Central memory CD4-positive, alpha-beta T cell (primary cell): ENCODE results near the gene PLET1.
"Not testable (repeated sequence)": the region's sequence is repeated elsewhere in the genome, so short reads cannot be mapped to it uniquely, and the experiment has no call there.

Experiments used
- DNase-seq: peaks from one replicate; pipeline ENCODE4 v3.0.0; 2022

PLET1 gene

DNA sequence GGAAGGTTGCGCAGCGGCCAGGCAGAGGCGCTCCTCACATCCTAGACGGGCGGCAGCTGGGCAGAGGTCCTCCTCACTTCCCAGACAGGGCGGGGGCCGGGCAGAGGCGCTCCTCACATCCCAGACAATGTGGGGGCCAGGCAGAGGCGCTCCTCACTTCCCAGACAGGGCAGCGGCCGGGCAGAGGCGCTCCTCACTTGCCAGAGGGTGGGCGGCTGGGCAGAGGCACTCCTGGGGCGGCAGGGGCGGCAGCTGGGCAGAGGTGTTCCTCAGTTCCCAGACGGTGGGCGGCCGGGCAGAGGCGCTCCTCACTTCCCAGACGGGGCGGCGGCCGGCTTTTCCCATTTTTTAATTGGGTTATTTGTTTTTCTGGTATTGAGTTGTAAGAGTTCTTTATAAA is 54.6 kb downstream of the PLET1 start:
- no peak for DNase-seq

DNA sequence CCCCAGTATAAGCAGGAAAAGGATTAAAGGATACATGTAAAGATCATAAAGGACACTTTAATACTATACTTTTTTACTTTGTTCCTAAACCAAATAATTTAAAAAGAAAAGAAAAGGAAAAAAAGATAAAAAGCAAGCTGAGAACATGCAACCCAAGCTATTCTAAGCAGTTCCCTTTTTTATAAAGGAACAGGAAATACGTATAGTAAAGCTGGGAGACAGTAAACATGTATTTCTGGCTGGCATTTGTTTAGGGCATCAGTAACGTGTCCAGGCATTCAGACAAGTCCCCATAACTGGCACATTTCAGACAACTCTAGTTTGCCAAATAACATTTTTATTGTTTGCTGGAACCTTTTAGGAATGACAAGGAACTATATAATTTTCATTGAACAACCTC is 60.4 kb downstream of the PLET1 start:
- DNase-seq, result no peak

DNA sequence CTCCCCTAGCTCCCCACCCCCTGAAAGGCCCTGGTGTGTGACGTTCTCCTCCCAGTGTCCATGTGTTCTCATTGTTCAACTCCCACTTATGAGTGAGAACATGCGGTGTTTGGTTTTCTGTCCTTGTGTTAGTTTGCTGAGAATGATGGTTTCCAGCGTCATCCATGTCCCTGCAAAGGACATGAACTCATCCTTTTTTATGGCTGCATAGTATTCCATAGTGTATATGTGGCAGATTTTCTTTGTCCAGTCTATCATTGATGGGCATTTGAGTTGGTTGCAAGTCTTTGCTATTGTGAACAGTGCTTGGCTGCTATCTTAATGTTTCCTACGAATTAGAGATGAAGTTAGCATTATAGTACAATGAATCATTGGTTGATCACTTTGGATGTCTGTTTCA is 61.6 kb downstream of the PLET1 start:
- DNase-seq, result not testable (repeated sequence)
